ENCODE measurements around the gene DDX27.
"Not testable (repeated sequence)": the region's sequence is repeated elsewhere in the genome, so short reads cannot be mapped to it uniquely, and the experiment has no call there.

DDX27 gene

GRCh38 chr20:49219091-49219923 is at the start of gene DDX27:
Gene DDX27, plus strand, starts transcription at chr20:49219416. Its CDS starts 33 bp downstream, at chr20:49219449.
- DNase-seq: peak; percentile 96
- in situ Hi-C loops (cut with HindIII; ENCODE audit: low pct_ligation_motif_present, low pct_unique_long_range_greater_than_20kb, low sequenced_read_pairs): no loop called here

- in situ Hi-C loops (cut with HindIII; ENCODE audit: low pct_ligation_motif_present, low pct_unique_long_range_greater_than_20kb, low sequenced_read_pairs): no loop called here
- no peak for DNase-seq
These were observed 49.7 kb upstream of the DDX27 start for GRCh38 chr20:49169547-49169946.

GRCh38 chr20:49170714-49171113 is 48.5 kb upstream of the DDX27 start:
- in situ Hi-C loops (cut with HindIII; ENCODE audit: low pct_ligation_motif_present, low pct_unique_long_range_greater_than_20kb, low sequenced_read_pairs): no loop called here
- DNase-seq: no peak

GRCh38 chr20:49171909-49172308 is 47.3 kb upstream of the DDX27 start:
- DNase-seq: no peak
- in situ Hi-C loops (cut with HindIII; ENCODE audit: low pct_ligation_motif_present, low pct_unique_long_range_greater_than_20kb, low sequenced_read_pairs): no loop called here

GRCh38 chr20:49172413-49172812 is 46.8 kb upstream of the DDX27 start:
- DNase-seq: no peak
- in situ Hi-C loops (cut with HindIII; ENCODE audit: low pct_ligation_motif_present, low pct_unique_long_range_greater_than_20kb, low sequenced_read_pairs): no loop called here

- in situ Hi-C loops (cut with HindIII; ENCODE audit: low pct_ligation_motif_present, low pct_unique_long_range_greater_than_20kb, low sequenced_read_pairs): no loop called here
- no peak for DNase-seq
These were observed 45.0 kb upstream of the DDX27 start for GRCh38 chr20:49174183-49174582.

- DNase-seq: no peak
These were observed 39.6 kb upstream of the DDX27 start for GRCh38 chr20:49179368-49180277.

GRCh38 chr20:49181265-49181877 is 37.8 kb upstream of the DDX27 start:
- no peak for DNase-seq
- in situ Hi-C loops (cut with HindIII; ENCODE audit: low pct_ligation_motif_present, low pct_unique_long_range_greater_than_20kb, low sequenced_read_pairs): no loop called here

More at GRCh38 chr20:49179368-49180277, 39.6 kb upstream of the DDX27 start:
- in situ Hi-C loops (cut with HindIII; ENCODE audit: low pct_ligation_motif_present, low pct_unique_long_range_greater_than_20kb, low sequenced_read_pairs): no loop called here

- in situ Hi-C loops (cut with HindIII; ENCODE audit: low pct_ligation_motif_present, low pct_unique_long_range_greater_than_20kb, low sequenced_read_pairs): no loop called here
These were observed 35.8 kb upstream of the DDX27 start for GRCh38 chr20:49183444-49183843.

GRCh38 chr20:49184084-49184501 is 35.1 kb upstream of the DDX27 start:
- DNase-seq: not testable (repeated sequence)

More at GRCh38 chr20:49183444-49183843, 35.8 kb upstream of the DDX27 start:
- no peak for DNase-seq

GRCh38 chr20:49184691-49185070 is 34.5 kb upstream of the DDX27 start:
- in situ Hi-C loops (cut with HindIII; ENCODE audit: low pct_ligation_motif_present, low pct_unique_long_range_greater_than_20kb, low sequenced_read_pairs): no loop called here
- no peak for DNase-seq

More at GRCh38 chr20:49184084-49184501, 35.1 kb upstream of the DDX27 start:
- in situ Hi-C loops (cut with HindIII; ENCODE audit: low pct_ligation_motif_present, low pct_unique_long_range_greater_than_20kb, low sequenced_read_pairs): not testable (repeated sequence)

- peak; percentile 51 for DNase-seq
- in situ Hi-C loops (cut with HindIII; ENCODE audit: low pct_ligation_motif_present, low pct_unique_long_range_greater_than_20kb, low sequenced_read_pairs): no loop called here
These were observed 34.0 kb upstream of the DDX27 start for GRCh38 chr20:49185071-49185761.

GRCh38 chr20:49186535-49187329 is 32.5 kb upstream of the DDX27 start:
- peak; percentile 50 for DNase-seq
- in situ Hi-C loops (cut with HindIII; ENCODE audit: low pct_ligation_motif_present, low pct_unique_long_range_greater_than_20kb, low sequenced_read_pairs): no loop called here

GRCh38 chr20:49187330-49187850 is 31.8 kb upstream of the DDX27 start:
- in situ Hi-C loops (cut with HindIII; ENCODE audit: low pct_ligation_motif_present, low pct_unique_long_range_greater_than_20kb, low sequenced_read_pairs): no loop called here

GRCh38 chr20:49187851-49188641 is 31.2 kb upstream of the DDX27 start, which contains the start of gene STAU1:
Gene STAU1, minus strand, starts transcription at chr20:49188334. Its CDS starts 22,133 bp downstream, at chr20:49166201.
- DNase-seq: peak; percentile 92
- in situ Hi-C loops (cut with HindIII; ENCODE audit: low pct_ligation_motif_present, low pct_unique_long_range_greater_than_20kb, low sequenced_read_pairs): no loop called here

More at GRCh38 chr20:49187330-49187850, 31.8 kb upstream of the DDX27 start:
- no peak for DNase-seq

GRCh38 chr20:49192944-49193518 is 26.2 kb upstream of the DDX27 start:
- DNase-seq; in situ Hi-C loops (cut with HindIII; ENCODE audit: low pct_ligation_motif_present, low pct_unique_long_range_greater_than_20kb, low sequenced_read_pairs): not testable (repeated sequence)
